Retinal pigment epithelial cell (primary cell): ENCODE results near the gene WLS.

Experiments
- DNase-seq: peaks from one replicate; pipeline ENCODE4 v3.0.0-alpha.2; 2010; ENCODE audit warnings: low read depth
- H3K4me3 ChIP-seq: 2 replicates; pipeline ENCODE4 v1.5.1; 2011; ENCODE audit warnings: mild to moderate bottlenecking, low read length, control low read depth, moderate library complexity
- CTCF ChIP-seq: conservative IDR thresholded peaks from 2 replicates; pipeline ENCODE4 v1.5.1; 2011; ENCODE audit warnings: low read depth, low read length, control low read depth, inconsistent platforms

The WLS gene

GRCh38 chr1:68234094-68234493, 1.8 kb upstream of the WLS start:
- no peak for DNase-seq
- no peak overlapping the region for H3K4me3 ChIP-seq
- no peak for TF ChIP-seq CTCF

GRCh38 chr1:68233202-68233601, 879 bp upstream of the WLS start:
- no peak for DNase-seq
- peak overlapping the region; percentile 94 for H3K4me3 ChIP-seq
- no peak for TF ChIP-seq CTCF

GRCh38 chr1:68231627-68232288, 565 bp downstream of the WLS start:
- TF ChIP-seq CTCF = no peak
- H3K4me3 ChIP-seq = peak overlapping the region; percentile 94
- no peak for DNase-seq

- peak overlapping the region; percentile 94 for H3K4me3 ChIP-seq
- no peak for DNase-seq
- no peak for TF ChIP-seq CTCF
Observed at GRCh38 chr1:68230901-68231626, 1.3 kb downstream of the WLS start.

GRCh38 chr1:68230484-68230802, 1.9 kb downstream of the WLS start:
- TF ChIP-seq CTCF = no peak
- no peak for DNase-seq
- peak overlapping the region; percentile 94 for H3K4me3 ChIP-seq

- no peak for DNase-seq
- TF ChIP-seq CTCF = no peak
- peak overlapping the region; percentile 94 for H3K4me3 ChIP-seq
Observed at GRCh38 chr1:68229650-68230483, 2.5 kb downstream of the WLS start.
